Measurements from ENCODE around the gene KLK10. TPM values are rescaled to one million over a fixed set of nuclear protein-coding genes. Genes with fewer than 3 reads are reported as not detected.
A peak's percentile ranks its signal among the peaks of the same experiment; 100 is the strongest.

Gene KLK10
- total RNA-seq, 2 experiments from 2014 or later = not detected

DNA sequence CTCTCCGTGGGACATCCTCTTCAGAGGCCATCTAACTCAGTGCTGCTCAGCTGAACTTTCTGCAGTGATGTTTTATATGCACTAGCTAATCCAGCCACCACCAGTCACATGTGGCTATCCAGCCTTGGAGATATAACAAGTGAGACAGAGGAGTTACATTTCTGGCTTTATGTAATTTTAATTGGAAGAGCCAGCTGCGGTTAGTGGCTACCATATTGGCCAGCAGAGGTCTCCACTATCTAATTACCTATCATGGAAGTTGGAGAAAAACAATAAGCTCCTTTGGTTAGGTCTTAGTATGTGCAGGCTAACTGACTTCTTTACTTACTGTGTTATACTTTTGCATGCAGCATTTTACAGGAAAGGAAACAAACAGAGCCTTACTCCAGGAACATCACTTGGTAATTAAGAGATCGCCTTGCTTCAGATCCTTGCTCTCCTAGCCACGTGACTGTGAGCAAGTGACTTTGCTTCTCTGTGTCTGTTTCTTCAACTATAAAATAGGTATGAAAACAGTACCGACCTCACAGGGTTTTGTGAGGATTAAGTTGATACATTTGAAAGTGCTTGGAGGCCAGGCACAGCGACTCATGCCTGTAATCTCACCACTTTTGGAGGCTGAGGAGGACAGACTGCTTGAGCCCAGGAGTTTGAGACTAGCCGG, 1.6 kb upstream of the KLK10 start:
- Mint-ChIP-seq H3K4me1 (peaks cover 11% of the 10 kb centered on the region), H3K9me3 (ENCODE audit: low read depth) (no peaks in the 10 kb centered on the region), H3K36me3 (peaks cover 3% of the 10 kb centered on the region), H3K4me3 (no peak overlapping the region), H3K27ac (no peak overlapping the region), H3K27me3 (peaks cover 46% of the 10 kb centered on the region)
- DNase-seq (no peak), ATAC-seq (no peak)
- CTCF ChIA-PET = interaction anchor here (1.1 to 1.4 kb wide), 3 partner anchors 76 to 135 kb away, joined by 3 to 13 read pairs (median 4); no protein-coding TSS in a partner anchor

DNA sequence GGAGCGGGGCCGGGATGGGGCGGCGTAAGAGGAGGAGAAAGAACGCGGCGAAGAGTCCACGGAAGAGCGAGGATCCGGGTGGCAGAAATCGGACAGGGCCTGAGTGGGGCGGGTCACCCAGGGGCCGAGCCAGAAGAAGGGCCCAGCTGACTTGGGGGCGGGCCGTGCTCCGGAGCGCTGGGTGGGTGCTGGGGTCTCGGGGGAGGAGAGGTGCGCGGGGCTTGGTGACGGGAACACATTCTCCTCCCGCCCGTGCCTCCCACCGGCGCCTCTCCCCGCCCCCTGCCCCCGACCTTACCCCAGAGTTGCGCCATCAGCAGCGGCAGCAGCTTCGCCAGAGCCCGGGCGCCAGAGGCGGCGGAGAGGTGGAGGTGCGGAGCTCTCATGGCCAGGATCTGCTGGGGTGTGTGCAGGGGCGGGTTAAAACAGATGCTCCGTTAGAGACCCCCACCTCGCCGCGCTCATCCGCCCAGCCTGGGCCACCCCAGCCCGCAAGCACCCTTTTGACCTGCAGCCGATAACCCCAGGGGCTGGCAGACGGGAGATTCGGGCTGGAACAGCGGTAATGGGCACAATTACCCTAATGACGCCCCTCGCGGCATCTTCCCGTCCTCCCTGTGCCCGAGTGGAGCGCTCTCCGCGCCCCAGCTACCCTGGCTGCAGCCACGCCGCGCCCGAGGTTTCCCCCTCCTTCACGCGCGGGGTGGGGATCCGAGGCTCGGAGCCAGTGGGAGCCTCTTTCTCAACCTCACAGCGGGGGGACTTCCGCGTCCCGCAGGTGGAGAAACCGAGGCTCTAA, 565 bp downstream of the KLK10 start:
- Mint-ChIP-seq H3K9me3 (ENCODE audit: low read depth) (no peaks in the 10 kb centered on the region), H3K4me1 (peaks cover 19% of the 10 kb centered on the region), H3K4me3 (peak overlapping the region; percentile 17), H3K36me3 (peaks cover 3% of the 10 kb centered on the region), H3K27me3 (peaks cover 51% of the 10 kb centered on the region), H3K27ac (no peak overlapping the region)
- no peak for ATAC-seq
- CTCF ChIA-PET = interaction anchor here (4.3 kb wide), 1 partner anchor 77 kb away, joined by 19 read pairs; no protein-coding TSS in a partner anchor
- DNase-seq = no peak

GRCh38 chr19:51016798-51017683, 2.5 kb downstream of the KLK10 start:
- CTCF ChIA-PET = interaction anchor here (0.6 to 4.3 kb wide), 7 partner anchors 11 to 531 kb away, joined by 3 to 19 read pairs (median 3); partner anchors contain the start of gene KLK8
- ATAC-seq (peak; percentile 51), DNase-seq (peak; percentile 50)
- no peak overlapping the region for H3K27ac Mint-ChIP-seq
- H3K9me3 Mint-ChIP-seq (ENCODE audit: low read depth) = no peaks in the 10 kb centered on the region
- peaks cover 51% of the 10 kb centered on the region for H3K27me3 Mint-ChIP-seq
- no peak overlapping the region for H3K4me3 Mint-ChIP-seq
- H3K4me1 Mint-ChIP-seq = peaks cover 21% of the 10 kb centered on the region
- peaks cover 3% of the 10 kb centered on the region for H3K36me3 Mint-ChIP-seq

DNA sequence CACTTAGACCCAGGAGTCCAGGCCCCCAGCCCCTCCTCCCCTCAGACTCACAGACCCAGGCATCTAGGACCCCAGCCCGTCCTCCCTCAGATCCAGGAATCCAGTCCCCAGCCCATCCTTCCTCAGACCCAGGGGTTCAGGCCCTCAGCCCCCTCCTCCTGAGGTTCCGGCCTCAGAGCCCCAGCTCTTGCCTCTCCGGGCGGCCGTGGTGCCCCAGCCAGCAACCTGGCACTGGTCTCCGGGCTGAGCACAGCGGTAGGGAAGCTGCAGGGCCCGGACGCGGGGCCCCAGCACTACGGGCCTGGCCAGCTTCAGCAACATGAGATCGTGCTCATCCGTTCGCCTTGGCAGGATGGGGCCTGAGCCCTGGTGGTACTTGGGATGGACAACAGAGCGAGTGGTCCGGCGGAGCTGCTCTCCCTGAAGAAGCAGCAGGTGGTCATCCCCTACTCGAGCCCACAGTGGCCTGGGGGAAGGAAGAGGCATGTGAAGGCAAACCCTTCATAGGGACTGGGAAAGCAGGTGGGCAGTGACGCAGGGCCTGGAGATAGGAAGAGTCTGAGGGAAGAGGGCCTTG, 3.7 kb downstream of the KLK10 start:
- Mint-ChIP-seq H3K27ac (no peak overlapping the region), H3K9me3 (ENCODE audit: low read depth) (no peaks in the 10 kb centered on the region), H3K4me1 (peaks cover 21% of the 10 kb centered on the region), H3K27me3 (peaks cover 49% of the 10 kb centered on the region), H3K36me3 (peaks cover 3% of the 10 kb centered on the region), H3K4me3 (no peak overlapping the region)
- ATAC-seq (no peak), DNase-seq (no peak)
- CTCF ChIA-PET = interaction anchor here (4.3 kb wide), 1 partner anchor 80 kb away, joined by 19 read pairs; no protein-coding TSS in a partner anchor

- Mint-ChIP-seq H3K27ac (no peak overlapping the region), H3K9me3 (ENCODE audit: low read depth) (no peaks in the 10 kb centered on the region), H3K36me3 (peaks cover 3% of the 10 kb centered on the region), H3K27me3 (peaks cover 35% of the 10 kb centered on the region), H3K4me1 (peaks cover 18% of the 10 kb centered on the region), H3K4me3 (no peak overlapping the region)
- no peak for ATAC-seq
- CTCF ChIA-PET = no interaction called here
- DNase-seq = no peak
Observed at GRCh38 chr19:51014242-51014641, 5.3 kb downstream of the KLK10 start.

GRCh38 chr19:51012661-51013190, 6.8 kb downstream of the KLK10 start:
- CTCF ChIA-PET = interaction anchor here (1.3 kb wide), 1 partner anchor 91 kb away, joined by 4 read pairs; no protein-coding TSS in a partner anchor
- H3K4me1 Mint-ChIP-seq = peaks cover 14% of the 10 kb centered on the region
- peaks cover 24% of the 10 kb centered on the region for H3K27me3 Mint-ChIP-seq
- H3K9me3 Mint-ChIP-seq (ENCODE audit: low read depth) = no peaks in the 10 kb centered on the region
- ATAC-seq = no peak
- DNase-seq = no peak
- H3K4me3 Mint-ChIP-seq = no peak overlapping the region
- H3K27ac Mint-ChIP-seq = no peak overlapping the region
- no peaks in the 10 kb centered on the region for H3K36me3 Mint-ChIP-seq

- no peak for DNase-seq
- Mint-ChIP-seq H3K4me3 (no peak overlapping the region), H3K27me3 (peaks cover 9% of the 10 kb centered on the region), H3K36me3 (no peaks in the 10 kb centered on the region), H3K27ac (no peak overlapping the region), H3K9me3 (ENCODE audit: low read depth) (no peaks in the 10 kb centered on the region), H3K4me1 (peaks cover 9% of the 10 kb centered on the region)
- CTCF ChIA-PET = no interaction called here
- no peak for ATAC-seq
Observed at GRCh38 chr19:51010066-51010795, 9.3 kb downstream of the KLK10 start.

DNA sequence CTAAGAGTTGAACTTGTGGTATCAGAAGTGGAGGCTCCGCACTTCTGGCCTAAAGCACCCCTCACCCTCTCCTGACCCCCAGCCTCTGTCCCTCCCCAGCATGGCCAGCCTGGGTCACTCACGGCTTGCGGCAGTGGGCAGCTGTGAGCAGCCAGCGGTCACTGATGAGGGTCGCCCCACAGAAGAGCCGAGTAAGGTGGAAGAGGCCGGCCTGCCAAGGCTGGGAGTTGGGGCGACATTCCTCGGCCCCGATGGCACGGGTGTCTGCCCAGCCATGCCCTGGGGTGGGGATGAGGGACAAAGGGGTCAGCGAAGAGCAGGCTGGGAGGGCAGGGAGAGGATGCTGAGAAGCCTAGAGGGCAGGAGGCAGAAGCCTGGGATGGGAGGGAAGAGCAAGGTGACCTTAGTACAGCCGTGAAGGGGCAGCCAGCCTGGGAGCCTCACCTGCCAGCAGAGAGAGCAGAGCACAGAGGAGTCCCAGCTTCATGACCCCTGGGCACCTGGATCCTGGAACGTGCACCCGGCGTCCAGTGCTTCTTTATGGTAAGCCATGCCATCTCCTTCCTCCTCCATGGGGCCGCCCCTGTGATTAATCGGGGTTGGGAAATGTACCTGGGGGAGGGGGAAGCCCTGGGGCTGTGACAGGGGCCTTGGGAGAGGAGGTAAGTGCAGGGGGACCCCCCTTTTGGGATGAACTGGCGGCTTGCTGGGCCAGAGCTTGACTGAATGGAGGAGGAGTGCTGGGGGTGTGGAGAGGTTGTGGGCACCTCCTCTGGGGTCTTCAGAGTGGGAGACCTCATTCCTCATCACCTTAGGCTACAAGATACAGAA, 10.2 kb downstream of the KLK10 start:
- H3K27ac Mint-ChIP-seq = no peak overlapping the region
- no peaks in the 10 kb centered on the region for H3K36me3 Mint-ChIP-seq
- H3K4me1 Mint-ChIP-seq = peaks cover 5% of the 10 kb centered on the region
- DNase-seq (no peak), ATAC-seq (no peak)
- no peaks in the 10 kb centered on the region for H3K9me3 Mint-ChIP-seq (ENCODE audit: low read depth)
- peaks cover 9% of the 10 kb centered on the region for H3K27me3 Mint-ChIP-seq
- CTCF ChIA-PET = interaction anchor here (0.6 kb wide), 1 partner anchor 736 kb away, joined by 3 read pairs; no protein-coding TSS in a partner anchor
- no peak overlapping the region for H3K4me3 Mint-ChIP-seq

GRCh38 chr19:51007488-51007887, 12.0 kb downstream of the KLK10 start:
- no peak for ATAC-seq
- H3K27me3 Mint-ChIP-seq = peaks cover 6% of the 10 kb centered on the region
- H3K4me3 Mint-ChIP-seq = no peak overlapping the region
- no peaks in the 10 kb centered on the region for H3K9me3 Mint-ChIP-seq (ENCODE audit: low read depth)
- no peaks in the 10 kb centered on the region for H3K4me1 Mint-ChIP-seq
- CTCF ChIA-PET = no interaction called here
- no peak for DNase-seq
- H3K36me3 Mint-ChIP-seq = no peaks in the 10 kb centered on the region
- no peak overlapping the region for H3K27ac Mint-ChIP-seq

DNA sequence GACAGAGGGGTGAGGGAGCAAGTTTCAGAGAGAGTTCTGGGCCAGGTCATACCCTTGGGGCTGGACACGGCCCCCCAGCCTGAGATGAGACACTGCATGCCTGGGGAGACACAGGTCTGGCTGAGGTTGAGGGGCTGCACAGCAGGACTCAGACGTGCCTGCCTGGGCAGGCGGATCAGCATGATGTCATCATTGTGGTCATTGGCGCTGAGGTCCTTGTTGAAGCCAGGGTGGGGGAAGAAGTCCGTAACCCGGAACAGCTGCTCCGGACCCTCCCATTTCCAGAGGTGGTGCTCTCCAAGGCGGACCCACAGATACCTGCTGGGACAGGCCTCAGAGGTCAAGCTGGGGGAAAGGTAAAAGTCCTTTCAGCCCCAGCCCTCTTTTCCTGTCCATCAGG, 13.1 kb downstream of the KLK10 start:
- H3K36me3 Mint-ChIP-seq = no peaks in the 10 kb centered on the region
- CTCF ChIA-PET = no interaction called here
- no peak for ATAC-seq

DNA sequence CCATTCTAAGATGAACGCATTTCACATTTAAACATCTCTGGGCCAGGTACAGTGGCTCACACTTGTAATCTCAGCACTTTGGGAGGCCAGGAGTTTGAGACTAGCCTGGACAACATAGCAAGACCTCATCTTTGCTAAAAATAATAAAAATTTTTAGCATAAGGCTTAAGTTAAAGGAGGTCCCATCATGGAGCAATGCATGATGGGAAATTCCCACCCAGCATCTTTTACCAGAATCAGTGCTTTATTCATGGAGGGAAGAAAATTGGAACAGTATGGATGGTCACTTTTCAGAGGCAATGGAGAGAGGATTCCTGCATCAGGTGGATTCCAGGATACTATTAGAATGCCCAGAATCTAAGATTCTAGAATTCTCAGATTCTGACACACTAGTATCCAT, 14.3 kb downstream of the KLK10 start:
- DNase-seq (no peak), ATAC-seq (no peak)
- no peak overlapping the region for H3K27ac Mint-ChIP-seq
- no peaks in the 10 kb centered on the region for H3K36me3 Mint-ChIP-seq
- no peak overlapping the region for H3K4me3 Mint-ChIP-seq
- peaks cover 20% of the 10 kb centered on the region for H3K27me3 Mint-ChIP-seq
- CTCF ChIA-PET = no interaction called here
- no peaks in the 10 kb centered on the region for H3K4me1 Mint-ChIP-seq
- no peaks in the 10 kb centered on the region for H3K9me3 Mint-ChIP-seq (ENCODE audit: low read depth)

More for the DNA sequence above, 13.1 kb downstream of the KLK10 start:
- Mint-ChIP-seq H3K9me3 (ENCODE audit: low read depth) (no peaks in the 10 kb centered on the region), H3K4me3 (no peak overlapping the region), H3K27ac (no peak overlapping the region), H3K4me1 (no peaks in the 10 kb centered on the region), H3K27me3 (peaks cover 12% of the 10 kb centered on the region)
- DNase-seq = no peak
